LHCN-M2 (cell line): ENCODE measurements around the gene ADARB2. TPM values are rescaled to one million over a fixed set of nuclear protein-coding genes. Genes with fewer than 3 reads are reported as not detected.
"Not testable (repeated sequence)": the region's sequence is repeated elsewhere in the genome, so short reads cannot be mapped to it uniquely, and the experiment has no call there.

Experiments
- DNase-seq: peaks from one replicate; pipeline ENCODE4 v3.0.0-alpha.2; 2012; ENCODE audit warnings: low read depth
- total RNA-seq: library from RNA; depleted of rRNA; stranded (reverse); fragments of >200 nt; gene quantifications from 2 replicates; pipeline ENCODE4 v1.2.3, GENCODE V29; 2014

ADARB2 gene
- total RNA-seq, 1 experiment from 2014 or later = 0.11 TPM

GRCh38 chr10:1398626-1399410, 338.5 kb downstream of the ADARB2 start:
- DNase-seq = no peak

DNA sequence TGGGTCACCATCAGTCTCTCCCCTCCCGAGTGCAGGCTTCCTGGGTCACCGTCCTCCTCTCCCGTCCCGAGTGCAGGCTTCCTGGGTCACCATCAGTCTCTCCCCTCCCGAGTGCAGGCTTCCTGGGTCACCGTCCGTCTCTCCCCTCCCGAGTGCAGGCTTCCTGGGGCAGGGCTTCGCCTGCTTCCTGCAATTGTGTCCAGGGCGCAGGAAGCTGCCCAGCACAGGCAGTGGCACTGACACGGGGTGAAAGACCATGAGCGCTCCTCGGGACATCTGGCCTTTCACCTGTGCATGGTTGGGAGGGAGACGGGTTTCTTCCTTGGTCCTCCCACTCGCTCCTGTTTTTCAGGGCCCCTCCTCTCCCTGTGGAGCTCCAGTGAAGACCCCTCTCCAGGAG, 339.2 kb downstream of the ADARB2 start:
- not testable (repeated sequence) for DNase-seq

DNA sequence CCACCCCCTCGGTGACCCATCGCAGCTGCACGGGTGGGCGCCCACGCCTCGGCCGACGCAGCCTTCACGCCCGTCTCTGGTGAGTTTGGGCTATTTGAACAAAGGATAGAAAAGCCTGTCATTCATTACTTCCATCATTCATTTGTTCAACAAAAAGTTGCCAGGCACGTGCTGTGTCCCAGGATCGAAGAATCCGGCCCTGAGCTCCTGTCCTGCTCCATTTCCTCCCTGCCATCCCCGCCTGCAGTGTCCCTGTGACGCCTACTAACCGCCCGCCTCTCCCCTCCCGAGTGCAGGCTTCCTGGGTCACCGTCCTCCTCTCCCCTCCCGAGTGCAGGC, 341.1 kb downstream of the ADARB2 start:
- DNase-seq = no peak

DNA sequence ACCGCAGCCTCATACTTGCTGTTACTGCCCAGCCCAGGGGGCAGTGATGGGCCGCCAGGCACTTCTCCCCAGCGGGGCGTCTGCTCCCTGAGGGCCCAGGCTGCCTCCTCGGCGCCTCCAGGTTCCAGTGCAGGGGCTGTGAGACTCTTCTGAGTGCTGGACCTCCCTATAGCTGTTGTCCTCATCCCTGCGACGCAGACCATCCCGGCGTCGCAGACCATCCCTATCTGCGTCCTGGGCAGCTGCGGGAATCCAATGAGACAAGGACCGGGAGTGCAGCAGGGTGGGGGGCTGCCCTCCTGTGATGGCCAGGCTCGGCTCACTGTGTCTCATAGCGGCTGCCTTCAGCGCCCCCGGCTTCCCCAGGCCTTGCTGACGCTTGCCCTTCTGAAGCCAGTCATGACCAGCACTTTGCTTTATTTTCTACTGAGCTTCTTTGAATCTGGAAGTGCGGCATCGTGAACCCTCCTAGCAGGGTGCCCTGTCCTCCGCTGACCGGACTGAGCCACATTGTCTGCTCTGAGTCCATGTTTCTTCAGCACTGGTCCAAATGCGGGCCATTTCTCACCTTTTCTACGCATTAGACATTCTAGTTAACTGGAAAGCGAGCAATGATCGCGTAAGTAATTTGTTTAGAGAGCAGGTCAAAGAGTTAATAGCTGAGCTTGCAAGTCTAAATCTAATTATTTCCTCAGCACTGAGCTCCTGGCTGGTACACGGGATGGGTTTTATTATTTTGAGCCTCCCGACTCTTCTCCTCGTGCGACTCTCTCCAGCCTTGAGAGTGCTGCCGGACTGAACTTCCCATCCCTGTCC, 341.6 kb downstream of the ADARB2 start:
- DNase-seq = no peak

DNA sequence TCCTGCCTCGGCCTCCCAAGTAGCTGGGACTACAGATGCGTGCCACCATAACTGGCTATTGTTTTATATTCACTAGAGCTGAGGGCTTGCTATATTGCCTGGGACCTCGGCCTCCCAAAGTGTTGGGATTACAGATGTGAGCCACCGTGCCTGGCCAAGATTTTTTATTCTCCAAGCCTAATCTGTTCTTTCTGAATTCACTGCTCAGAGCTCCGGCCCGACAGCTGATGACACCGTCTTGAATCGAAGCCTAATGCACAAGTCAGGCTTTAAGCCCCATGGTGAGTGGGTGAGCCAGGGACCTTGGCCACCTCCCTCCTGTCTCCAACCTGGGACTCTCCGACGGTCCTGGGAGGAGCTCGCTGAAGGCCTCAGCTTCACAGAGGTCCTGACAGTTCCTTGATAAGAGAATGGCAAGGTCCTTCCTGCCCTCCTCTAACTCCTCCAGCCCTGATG, 342.3 kb downstream of the ADARB2 start:
- DNase-seq = no peak

DNA sequence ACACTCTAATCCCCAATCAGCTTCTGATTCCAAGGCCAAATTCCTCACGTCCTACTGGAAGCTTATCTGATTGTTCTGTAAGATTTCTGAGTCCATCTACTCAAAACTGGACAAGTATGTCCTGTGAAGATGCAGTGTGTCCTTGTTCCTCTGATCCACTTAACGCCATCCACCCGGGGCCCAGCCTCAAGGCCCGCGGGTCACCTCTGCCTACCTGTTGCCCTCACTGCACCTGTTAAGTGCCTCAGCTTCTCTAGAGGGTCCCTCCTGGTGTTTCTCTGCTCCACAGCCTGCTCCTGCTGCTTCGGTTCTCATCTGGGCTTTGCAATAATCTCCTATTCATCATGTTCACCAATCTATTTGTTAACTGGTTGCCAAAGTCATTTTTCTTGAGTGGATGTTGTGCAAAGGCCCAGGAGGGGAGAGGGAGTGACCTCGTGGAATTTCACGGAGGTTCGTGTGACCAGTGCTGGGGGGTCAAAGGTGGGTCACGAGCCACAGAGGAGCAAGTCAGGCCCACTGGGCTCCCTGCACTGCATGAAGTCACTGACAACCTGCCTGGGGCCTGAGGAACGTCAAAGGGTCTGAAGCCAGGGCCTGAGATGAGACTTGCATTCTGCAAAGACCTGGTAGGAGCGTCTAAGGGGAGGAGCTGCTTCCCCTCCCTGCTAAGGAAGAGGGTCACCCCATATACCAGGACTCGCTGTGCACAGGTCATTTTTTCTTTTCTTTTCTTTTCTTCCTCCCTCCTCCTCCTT, 343.0 kb downstream of the ADARB2 start:
- no peak for DNase-seq

DNA sequence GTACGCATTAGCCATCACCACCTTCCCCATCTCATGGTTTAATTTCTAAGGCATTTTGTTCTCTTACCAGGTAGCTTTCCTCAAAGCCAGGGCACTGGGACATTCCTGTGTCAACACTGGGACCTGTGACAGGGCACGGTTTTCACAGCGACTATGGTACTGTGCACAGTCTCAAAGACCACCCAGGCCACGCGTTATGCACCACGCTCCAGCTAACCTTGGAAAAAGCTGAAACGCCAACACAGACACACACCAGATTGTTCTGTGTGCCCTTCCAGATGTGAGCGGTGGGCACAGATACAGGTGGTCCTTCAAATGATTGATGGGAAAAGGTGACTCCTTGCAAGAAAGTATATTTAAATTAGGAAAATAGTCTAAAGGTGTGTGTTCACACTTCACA, 343.8 kb downstream of the ADARB2 start:
- no peak for DNase-seq

- DNase-seq = no peak
These were observed 345.2 kb downstream of the ADARB2 start for GRCh38 chr10:1392127-1392526.

- no peak for DNase-seq
These were observed 347.1 kb downstream of the ADARB2 start for GRCh38 chr10:1390200-1390599.

GRCh38 chr10:1384026-1384425, 353.3 kb downstream of the ADARB2 start:
- DNase-seq = no peak

- DNase-seq = no peak
These were observed 354.6 kb downstream of the ADARB2 start for GRCh38 chr10:1382711-1383110.

DNA sequence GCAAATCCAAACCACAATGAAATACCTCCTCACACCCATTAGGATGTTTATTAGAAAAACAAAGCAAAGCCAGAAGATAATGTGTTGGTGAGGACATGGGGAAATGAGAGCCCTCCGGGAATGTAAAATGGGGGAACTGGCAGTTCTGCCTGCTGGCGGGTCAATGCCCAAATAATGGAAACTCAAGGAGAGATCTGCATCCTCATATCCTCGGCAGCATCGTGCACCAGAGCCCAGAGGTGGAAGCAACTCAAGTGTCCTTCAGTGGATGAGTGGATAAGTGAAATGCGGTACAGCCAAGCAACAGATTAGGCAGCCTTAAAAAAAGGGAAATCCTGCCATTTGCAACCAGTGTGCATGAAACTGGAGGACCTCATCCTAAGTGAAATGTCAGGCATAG, 356.0 kb downstream of the ADARB2 start:
- DNase-seq = no peak

DNA sequence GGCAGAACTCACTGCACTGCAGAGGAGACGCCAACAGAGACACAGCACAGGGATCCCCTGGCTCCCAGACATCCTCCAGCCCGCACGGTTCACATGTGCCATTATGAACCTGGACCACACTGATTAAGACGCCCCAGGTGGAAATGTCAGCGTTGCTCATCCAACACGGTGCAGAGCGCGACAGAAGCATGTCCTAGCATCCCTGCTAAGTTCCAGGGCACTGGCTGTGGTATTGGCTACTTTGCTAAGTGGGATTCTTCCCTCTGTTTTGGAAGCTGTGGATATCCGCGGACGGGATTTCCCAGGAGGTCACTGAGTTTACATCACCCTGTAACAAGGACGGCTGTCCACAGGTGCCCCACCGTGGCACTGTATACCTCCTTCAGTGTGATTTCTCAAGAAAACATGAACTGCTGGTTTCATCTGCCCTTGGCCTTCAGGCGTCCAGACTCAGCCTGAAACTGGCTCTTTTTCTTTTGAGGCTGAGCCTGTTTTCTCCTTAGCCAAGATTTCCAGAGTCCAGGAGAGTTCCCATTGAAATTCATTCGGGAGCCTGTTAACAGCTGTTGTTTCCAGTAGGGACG, 357.1 kb downstream of the ADARB2 start:
- no peak for DNase-seq

GRCh38 chr10:1379601-1380000, 357.7 kb downstream of the ADARB2 start:
- DNase-seq = no peak

DNA sequence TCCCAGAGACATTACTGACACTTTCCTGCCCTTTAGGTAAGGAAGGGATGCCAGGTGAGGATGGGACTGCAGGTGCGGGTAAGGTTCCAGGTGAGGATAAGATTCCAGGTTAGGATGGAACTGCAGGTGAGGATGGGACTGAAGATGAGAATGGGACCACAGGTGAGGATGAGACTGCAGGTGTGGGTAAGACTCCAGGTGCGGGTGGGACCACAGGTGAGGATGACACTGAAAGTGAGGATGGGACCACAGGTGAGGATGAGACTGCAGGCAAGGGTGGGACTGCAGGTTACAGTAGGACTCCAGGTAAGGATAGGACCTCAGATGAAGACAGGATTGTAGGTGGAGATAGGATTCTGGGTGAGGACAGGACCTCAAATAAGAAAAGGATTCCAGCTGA, 358.9 kb downstream of the ADARB2 start:
- DNase-seq = no peak

DNA sequence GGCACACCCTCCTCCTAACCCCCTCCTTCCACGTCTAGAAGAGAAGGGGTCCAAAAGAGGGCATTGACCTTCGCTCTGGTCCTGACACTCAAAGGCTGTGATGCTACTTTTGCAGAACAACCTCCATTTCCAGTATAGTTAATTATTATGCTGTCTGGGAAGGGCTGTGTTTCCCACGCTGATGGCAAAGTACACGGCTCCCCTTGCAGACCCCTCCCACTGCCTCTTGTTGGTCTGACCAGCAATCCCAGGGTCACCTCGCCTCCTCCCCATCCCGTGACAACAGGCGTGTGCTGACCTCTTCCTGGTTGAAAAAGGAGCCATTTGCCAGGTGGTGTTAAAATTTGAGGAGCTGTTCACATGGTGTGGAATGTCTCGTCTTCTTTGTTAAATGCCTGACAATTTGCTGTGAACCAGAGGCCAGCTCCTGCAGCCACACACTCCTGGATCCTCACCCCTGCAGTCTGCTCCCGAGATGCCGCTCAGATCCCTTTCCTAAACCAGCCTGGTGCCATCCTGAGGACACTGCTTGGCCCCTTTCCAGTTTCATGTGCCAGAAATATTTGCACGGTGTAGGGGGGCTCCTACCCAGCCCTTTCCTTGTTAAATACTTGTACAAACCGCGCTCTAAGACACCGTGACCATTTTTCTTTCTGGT, 359.5 kb downstream of the ADARB2 start:
- DNase-seq = no peak

GRCh38 chr10:1377231-1377630, 360.1 kb downstream of the ADARB2 start:
- no peak for DNase-seq

DNA sequence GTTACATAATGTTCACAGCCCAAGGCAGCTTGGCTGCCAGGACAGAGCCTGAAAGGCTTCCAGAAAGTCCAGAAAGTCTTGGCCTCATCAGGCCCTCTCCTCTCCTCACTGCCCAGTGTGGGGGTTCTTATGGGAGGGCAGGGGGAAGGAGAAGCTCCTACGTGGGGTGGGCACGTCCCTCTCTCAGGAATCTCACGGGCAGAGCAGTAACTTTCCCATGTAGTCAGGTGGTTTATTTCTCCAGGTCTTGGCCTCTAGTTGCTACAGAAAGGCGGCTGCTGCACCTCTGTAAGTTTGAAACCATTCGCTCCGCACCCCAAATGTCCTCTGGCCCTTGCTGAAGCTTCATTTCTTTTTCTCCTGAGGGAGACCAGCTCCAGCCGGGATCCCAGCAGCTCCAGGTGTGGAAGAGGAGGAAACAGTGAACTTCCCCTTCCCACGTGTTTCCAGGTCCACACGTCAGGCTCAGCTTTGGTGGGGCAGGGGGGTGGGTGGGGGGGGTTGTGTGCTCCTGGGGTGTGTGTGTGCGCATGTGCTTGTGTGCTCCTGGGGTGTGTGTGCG, 360.9 kb downstream of the ADARB2 start:
- DNase-seq = no peak

- no peak for DNase-seq
These were observed 361.8 kb downstream of the ADARB2 start for GRCh38 chr10:1375346-1376170.
